SK-N-SH treated with all-trans-retinoic acid at 6 μM for 48 hours (cell line): ENCODE measurements around the gene KNSTRN.

Experiments
- BACH2 ChIP-seq: fragments of 250-450 bp; sonication (Bioruptor Pico); IDR thresholded peaks from 2 replicates; pipeline ENCODE4 v1.9.0; 2021; ENCODE audit warnings: mild to moderate bottlenecking, borderline replicate concordance
- CREB5 ChIP-seq: fragments of 250-450 bp; sonication (Bioruptor Pico); IDR thresholded peaks from 2 replicates; pipeline ENCODE4 v1.5.1; 2020; ENCODE audit warnings: low read depth, mild to moderate bottlenecking, moderate library complexity
- CSRNP3 ChIP-seq: fragments of 250-450 bp; sonication (Bioruptor Pico); IDR thresholded peaks from 2 replicates; pipeline ENCODE4 v1.5.1; 2021; ENCODE audit warnings: mild to moderate bottlenecking, moderate library complexity
- ESRRG ChIP-seq: fragments of 250-450 bp; sonication (Bioruptor Pico); IDR thresholded peaks from 2 replicates; pipeline ENCODE4 v1.6.1; 2021; ENCODE audit warnings: mild to moderate bottlenecking
- GLIS3 ChIP-seq: fragments of 250-450 bp; sonication (Bioruptor Pico); IDR thresholded peaks from 2 replicates; pipeline ENCODE4 v1.5.0; 2020; ENCODE audit warnings: mild to moderate bottlenecking, moderate library complexity
- POU6F1 ChIP-seq: fragments of 250-450 bp; sonication (Bioruptor Pico); IDR thresholded peaks from 2 replicates; pipeline ENCODE4 v1.8.0; 2021; ENCODE audit warnings: low read depth, mild to moderate bottlenecking, moderate library complexity, borderline replicate concordance
- PPARA ChIP-seq: fragments of 250-450 bp; sonication (Bioruptor Pico); IDR thresholded peaks from 2 replicates; pipeline ENCODE4 v1.5.0; 2020; ENCODE audit warnings: mild to moderate bottlenecking, borderline replicate concordance
- RARB ChIP-seq: fragments of 250-450 bp; sonication (Bioruptor Pico); IDR thresholded peaks from 2 replicates; pipeline ENCODE4 v1.8.0; 2021; ENCODE audit warnings: mild to moderate bottlenecking, moderate library complexity
- ZC3H10 ChIP-seq: fragments of 250-450 bp; sonication (Bioruptor Pico); IDR thresholded peaks from 2 replicates; pipeline ENCODE4 v1.5.1; 2021; ENCODE audit warnings: mild to moderate bottlenecking, moderate library complexity
- ZFP3 ChIP-seq: fragments of 250-450 bp; sonication (Bioruptor Pico); IDR thresholded peaks from 2 replicates; pipeline ENCODE4 v1.5.0; 2020; ENCODE audit warnings: mild to moderate bottlenecking, moderate library complexity
- ZFP30 ChIP-seq: fragments of 450-650 bp; formaldehyde crosslinking; IDR thresholded peaks from 2 replicates; pipeline ENCODE4 v1.5.0; 2022; ENCODE audit warnings: mild to moderate bottlenecking, moderate library complexity

- TF ChIP-seq ZC3H10 (no peak), ESRRG (CRISPR knock-in tag) (no peak), POU6F1 (no peak), ZFP3 (no peak), GLIS3 (CRISPR knock-in tag) (no peak), PPARA (CRISPR knock-in tag) (no peak), ZFP30 (CRISPR knock-in tag) (no peak), BACH2 (CRISPR knock-in tag) (no peak), CREB5 (CRISPR knock-in tag) (no peak), RARB (CRISPR knock-in tag) (no peak), CSRNP3 (no peak)
Observed at GRCh38 chr15:40397688-40398412, 15.3 kb downstream of the KNSTRN start.
